Testis (tissue), 3 donors: Measurements from ENCODE around the gene GNB1L. TPM values are rescaled to one million over a fixed set of nuclear protein-coding genes. Genes with fewer than 3 reads are reported as not detected.

Experiments
- DNase-seq: peaks from one replicate; pipeline ENCODE4 v3.0.0-alpha.2; 2019
- H3K27ac ChIP-seq, 2 donors: fragments of 200-600 bp; sonication (generic); one replicate each; pipeline ENCODE4 v1.5.1; 2019
- H3K27me3 ChIP-seq: fragments of 200-600 bp; sonication (generic); one replicate; pipeline ENCODE4 v1.5.1; 2019
- H3K36me3 ChIP-seq: fragments of 200-600 bp; sonication (generic); one replicate; pipeline ENCODE4 v1.5.1; 2017; ENCODE audit warnings: low read depth; ENCODE audit errors: missing control alignments
- H3K4me1 ChIP-seq: fragments of 200-600 bp; sonication (generic); one replicate; pipeline ENCODE4 v1.5.1; 2019
- H3K4me3 ChIP-seq, 2 donors: fragments of 200-600 bp; sonication (generic); one replicate each; pipeline ENCODE4 v1.5.1; 2017 to 2019
- H3K9me3 ChIP-seq: fragments of 200-600 bp; sonication (generic); one replicate; pipeline ENCODE4 v1.5.1; 2017
- POLR2A ChIP-seq: fragments of 450-650 bp; IDR thresholded peaks from one replicate; pipeline ENCODE4 v1.6.1; 2017; ENCODE audit warnings: antibody characterized with exemption, mild to moderate bottlenecking, moderate library complexity
- WGBS, 2 donors: methylation state at CpG; one replicate each; pipeline ENCODE4 v1.1.5; 2018; 5-methylcytosine and 5-hydroxymethylcytosine counted together
- intact Hi-C: fragments of 100-400 bp; cut with DNase I; formaldehyde crosslinking; loops from one replicate; pipeline ENCODE4 v1.15.1; 2023; ENCODE audit warnings: low total_unique reads
- polyA plus RNA-seq: library from polyadenylated mRNA; stranded (reverse); fragments of 350-450 nt; fragmentation: Illumina TruSeq; extraction: RNeasy Lipid Tissue Mini Kit (QIAGEN cat#74804); gene quantifications from one replicate; pipeline ENCODE4 v1.2.3, GENCODE V29; 2014; ENCODE audit warnings: low read depth, low replicate concordance; ENCODE audit not compliant: insufficient read depth
- total RNA-seq, 2 donors: library from RNA; depleted of rRNA; stranded (reverse); fragments of >200 nt; gene quantifications; one replicate each; pipeline ENCODE4 v1.2.3, GENCODE V29; 2016
- TF ChIP-seq, protein P1 (sequence below), 3 experiments: fragments of 450-650 bp in 2 of 3; fragments of 200-600 bp in 1 of 3; sonication (generic) in 1 of 3; IDR thresholded peaks; one replicate each; pipeline ENCODE4 v1.5.1; 2016 to 2019; ENCODE audit warnings: antibody characterized with exemption in 3 of 3, mild to moderate bottlenecking in 2 of 3, moderate library complexity in 1 of 3

GNB1L gene
- total and polyA plus RNA-seq, 3 donors from 2014 or later = 5.5 to 6.9 (median 6.0) TPM

DNA sequence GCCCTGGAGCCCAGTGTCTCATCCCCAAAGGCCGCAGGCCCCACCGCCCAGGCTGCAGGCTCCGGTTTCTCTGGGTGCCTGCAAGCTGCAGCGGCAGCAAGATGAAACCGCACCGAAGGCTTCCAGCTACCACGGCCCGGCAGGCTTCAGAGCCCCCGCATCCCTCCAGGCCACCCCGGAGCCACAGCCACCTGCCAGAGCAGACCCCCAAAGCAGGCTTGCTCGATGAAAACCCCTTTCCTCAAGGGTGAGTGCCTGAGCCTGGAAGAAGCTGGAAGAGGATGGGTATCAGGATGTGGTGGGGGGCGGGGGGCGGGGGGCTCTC is 24.5 kb upstream of the GNB1L start:
- H3K36me3 ChIP-seq = no peaks in the 10 kb centered on the region
- TF ChIP-seq POLR2A = no peak
- TF ChIP-seq, protein P1, sequence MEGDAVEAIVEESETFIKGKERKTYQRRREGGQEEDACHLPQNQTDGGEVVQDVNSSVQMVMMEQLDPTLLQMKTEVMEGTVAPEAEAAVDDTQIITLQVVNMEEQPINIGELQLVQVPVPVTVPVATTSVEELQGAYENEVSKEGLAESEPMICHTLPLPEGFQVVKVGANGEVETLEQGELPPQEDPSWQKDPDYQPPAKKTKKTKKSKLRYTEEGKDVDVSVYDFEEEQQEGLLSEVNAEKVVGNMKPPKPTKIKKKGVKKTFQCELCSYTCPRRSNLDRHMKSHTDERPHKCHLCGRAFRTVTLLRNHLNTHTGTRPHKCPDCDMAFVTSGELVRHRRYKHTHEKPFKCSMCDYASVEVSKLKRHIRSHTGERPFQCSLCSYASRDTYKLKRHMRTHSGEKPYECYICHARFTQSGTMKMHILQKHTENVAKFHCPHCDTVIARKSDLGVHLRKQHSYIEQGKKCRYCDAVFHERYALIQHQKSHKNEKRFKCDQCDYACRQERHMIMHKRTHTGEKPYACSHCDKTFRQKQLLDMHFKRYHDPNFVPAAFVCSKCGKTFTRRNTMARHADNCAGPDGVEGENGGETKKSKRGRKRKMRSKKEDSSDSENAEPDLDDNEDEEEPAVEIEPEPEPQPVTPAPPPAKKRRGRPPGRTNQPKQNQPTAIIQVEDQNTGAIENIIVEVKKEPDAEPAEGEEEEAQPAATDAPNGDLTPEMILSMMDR (IDR thresholded peaks at IDR 0.05) = no peak
- H3K4me3 ChIP-seq = no peak overlapping the region
- no peak overlapping the region for H3K27ac ChIP-seq
- H3K27me3 ChIP-seq = no peaks in the 10 kb centered on the region
- no peak for DNase-seq
- intact Hi-C loops = no loop called here
- WGBS, 2 donors = 89 to 93% methylated on average over 6 to 13 of the region's 13 CpGs
- H3K4me1 ChIP-seq = no peaks in the 10 kb centered on the region
- H3K9me3 ChIP-seq = no peaks in the 10 kb centered on the region

GRCh38 chr22:19878461-19879245 is 24.0 kb upstream of the GNB1L start:
- Histone ChIP-seq H3K27me3 (no peaks in the 10 kb centered on the region), H3K36me3 (no peaks in the 10 kb centered on the region), H3K4me1 (no peaks in the 10 kb centered on the region), H3K4me3 (no peak overlapping the region), H3K9me3 (no peaks in the 10 kb centered on the region), H3K27ac (no peak overlapping the region)
- TF ChIP-seq, protein P1 (IDR thresholded peaks at IDR 0.05) = no peak
- TF ChIP-seq POLR2A = no peak
- no peak for DNase-seq
- WGBS, 2 donors = 93 to 94% methylated on average over 9 to 16 of the region's 16 CpGs
- intact Hi-C loops = no loop called here

DNA sequence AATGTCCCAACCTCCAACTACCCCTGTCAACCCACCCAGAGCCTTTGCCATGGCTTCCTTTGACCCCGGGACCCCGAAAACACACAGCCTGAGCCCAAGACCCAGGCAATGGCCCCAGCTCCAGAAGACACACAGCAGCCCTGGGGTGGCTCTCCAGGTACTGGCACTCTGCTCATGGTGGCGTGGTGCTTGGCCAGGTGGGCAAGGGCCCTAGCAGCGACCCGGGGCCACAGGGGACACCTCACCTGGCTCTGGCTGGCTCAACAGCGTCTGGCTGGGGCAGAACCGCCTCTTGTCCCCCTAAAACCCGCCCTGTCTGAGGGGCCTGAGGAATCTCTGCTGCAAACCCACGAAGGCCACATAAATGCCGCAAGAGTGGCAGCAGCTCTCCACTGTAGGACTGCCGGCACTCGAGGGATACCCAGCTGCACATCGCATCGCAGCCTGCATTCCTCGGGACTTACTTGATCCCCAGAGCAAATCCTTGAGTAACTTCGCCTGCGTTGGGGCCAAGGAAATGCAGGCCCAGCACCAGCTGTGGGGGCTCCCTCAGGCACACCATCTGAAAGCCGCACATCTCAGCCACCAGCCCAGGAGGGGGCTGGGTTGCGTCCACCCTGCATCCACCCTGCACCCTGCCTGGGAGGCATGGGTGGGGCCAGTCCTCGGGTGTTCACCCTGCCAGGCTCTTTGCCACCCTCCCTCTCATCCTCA is 23.1 kb upstream of the GNB1L start:
- no peaks in the 10 kb centered on the region for H3K4me1 ChIP-seq
- DNase-seq = no peak
- no peak overlapping the region for H3K4me3 ChIP-seq
- no peak overlapping the region for H3K27ac ChIP-seq
- WGBS, 2 donors = 93% methylated on average over 11 to 20 of the region's 20 CpGs
- H3K27me3 ChIP-seq = no peaks in the 10 kb centered on the region
- no peak for TF ChIP-seq POLR2A
- TF ChIP-seq, protein P1 (IDR thresholded peaks at IDR 0.05) = no peak
- intact Hi-C loops = no loop called here
- no peaks in the 10 kb centered on the region for H3K9me3 ChIP-seq
- H3K36me3 ChIP-seq = no peaks in the 10 kb centered on the region

DNA sequence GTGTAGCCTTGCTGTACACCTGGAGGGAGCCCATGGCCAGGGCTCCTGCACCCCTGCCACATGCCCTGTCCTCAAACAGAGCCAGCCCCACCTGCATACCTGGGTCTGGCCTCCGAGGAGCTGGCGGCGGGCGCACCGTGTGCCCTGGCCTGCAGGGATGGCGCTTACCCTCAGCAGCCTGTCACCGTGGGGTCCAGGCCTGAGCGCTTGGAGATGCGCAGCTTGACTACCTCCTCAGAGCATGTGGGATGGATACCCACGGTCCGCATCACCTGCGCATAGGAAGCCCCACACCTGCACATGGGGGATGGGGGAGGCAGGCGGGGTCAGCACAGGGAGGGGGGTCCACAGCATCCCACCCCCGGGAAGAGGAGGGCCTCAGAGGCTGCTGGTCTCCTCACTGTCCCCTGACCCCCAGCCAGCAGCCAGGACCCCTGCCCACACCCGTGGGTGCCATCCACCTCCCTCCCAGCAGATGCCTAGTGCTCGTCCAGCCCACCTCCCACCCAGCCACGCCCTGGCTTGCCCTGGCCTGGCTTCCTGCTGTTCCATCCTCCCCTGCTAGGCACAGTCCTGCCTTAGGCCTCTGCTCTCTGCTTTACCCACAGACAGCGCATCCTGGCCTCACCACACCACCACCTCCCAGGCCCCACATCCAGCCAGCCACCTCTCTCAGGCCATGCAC is 22.4 kb upstream of the GNB1L start:
- intact Hi-C loops = no loop called here
- no peak for TF ChIP-seq POLR2A
- TF ChIP-seq, protein P1 (IDR thresholded peaks at IDR 0.05) = no peak
- no peaks in the 10 kb centered on the region for H3K27me3 ChIP-seq
- no peak overlapping the region for H3K4me3 ChIP-seq
- DNase-seq = no peak
- 95 to 97% methylated on average over 3 to 18 of the region's 18 CpGs for WGBS, 2 donors
- H3K9me3 ChIP-seq = no peaks in the 10 kb centered on the region
- no peak overlapping the region for H3K27ac ChIP-seq
- no peaks in the 10 kb centered on the region for H3K36me3 ChIP-seq
- no peaks in the 10 kb centered on the region for H3K4me1 ChIP-seq
